Measurements from ENCODE around the gene LTBP3. TPM values are rescaled to one million over a fixed set of nuclear protein-coding genes. Genes with fewer than 3 reads are reported as not detected.
A peak's percentile ranks its signal among the peaks of the same experiment; 100 is the strongest.

The LTBP3 gene
- total RNA-seq, 2 experiments from 2014 or later = 64.7 to 70.8 TPM

DNA sequence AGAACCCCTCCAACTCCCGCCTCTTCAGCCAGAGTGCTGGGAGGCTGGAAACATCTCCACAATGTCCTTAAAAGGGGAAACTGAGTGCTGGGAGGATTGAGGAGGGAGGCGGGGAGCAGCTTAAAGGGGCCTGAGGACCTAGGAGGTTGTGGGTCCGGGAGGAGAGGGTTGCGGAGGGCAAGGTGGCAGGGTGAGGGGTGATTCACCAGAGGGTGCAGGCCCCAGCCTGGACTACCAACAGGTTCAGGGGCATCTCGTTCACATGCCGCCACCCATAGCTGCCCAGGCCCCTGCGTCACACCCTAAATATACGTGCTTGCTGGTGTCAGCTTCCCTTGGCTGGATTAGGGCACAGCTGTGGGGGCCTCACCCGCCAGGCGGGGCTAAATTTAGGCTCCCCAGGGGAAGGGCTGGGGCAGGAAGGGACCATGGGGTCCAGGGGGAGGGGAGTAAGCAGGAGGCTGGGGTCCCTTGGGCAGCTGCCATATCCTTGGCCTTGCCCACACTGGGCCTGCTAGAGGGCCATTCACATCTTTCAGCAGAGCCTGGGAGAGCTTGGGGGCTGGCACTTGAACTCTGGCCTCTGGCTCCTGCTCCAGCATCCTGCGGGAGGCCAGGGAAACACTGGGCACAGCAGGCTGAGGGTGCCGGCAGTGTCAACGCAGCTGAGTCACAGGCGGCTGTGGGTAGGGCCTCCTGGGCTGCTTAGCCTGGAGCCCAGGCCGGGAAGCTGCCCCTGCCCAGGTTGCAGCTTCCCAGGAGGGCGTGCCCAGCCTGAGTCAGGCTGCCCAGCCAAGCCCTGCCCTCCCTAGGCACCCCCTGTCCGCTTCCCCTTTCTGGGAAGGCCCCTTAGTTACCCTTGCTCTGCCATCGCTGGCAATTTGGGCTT is 19.0 kb upstream of the LTBP3 start:
- DNase-seq (peak; percentile 38), ATAC-seq (no peak)
- CTCF ChIA-PET = interaction anchor here (0.9 to 5.2 kb wide), 5 partner anchors 11 to 161 kb away, joined by 3 to 88 read pairs (median 33); partner anchors contain the start of gene KCNK7
- POLR2A ChIA-PET = interaction anchor here (0.5 to 2.1 kb wide), 10 partner anchors 9 to 193 kb away, joined by 3 to 9 read pairs (median 4); no protein-coding TSS in a partner anchor
- Mint-ChIP-seq H3K27me3 (ENCODE audit: low read depth) (no peaks in the 10 kb centered on the region), H3K4me1 (ENCODE audit: low read depth) (peaks cover 51% of the 10 kb centered on the region), H3K27ac (peak overlapping the region; percentile 80), H3K36me3 (ENCODE audit: low read depth) (peaks cover 47% of the 10 kb centered on the region), H3K9me3 (ENCODE audit: insufficient read depth) (no peaks in the 10 kb centered on the region), H3K4me3 (peak overlapping the region; percentile 86)

DNA sequence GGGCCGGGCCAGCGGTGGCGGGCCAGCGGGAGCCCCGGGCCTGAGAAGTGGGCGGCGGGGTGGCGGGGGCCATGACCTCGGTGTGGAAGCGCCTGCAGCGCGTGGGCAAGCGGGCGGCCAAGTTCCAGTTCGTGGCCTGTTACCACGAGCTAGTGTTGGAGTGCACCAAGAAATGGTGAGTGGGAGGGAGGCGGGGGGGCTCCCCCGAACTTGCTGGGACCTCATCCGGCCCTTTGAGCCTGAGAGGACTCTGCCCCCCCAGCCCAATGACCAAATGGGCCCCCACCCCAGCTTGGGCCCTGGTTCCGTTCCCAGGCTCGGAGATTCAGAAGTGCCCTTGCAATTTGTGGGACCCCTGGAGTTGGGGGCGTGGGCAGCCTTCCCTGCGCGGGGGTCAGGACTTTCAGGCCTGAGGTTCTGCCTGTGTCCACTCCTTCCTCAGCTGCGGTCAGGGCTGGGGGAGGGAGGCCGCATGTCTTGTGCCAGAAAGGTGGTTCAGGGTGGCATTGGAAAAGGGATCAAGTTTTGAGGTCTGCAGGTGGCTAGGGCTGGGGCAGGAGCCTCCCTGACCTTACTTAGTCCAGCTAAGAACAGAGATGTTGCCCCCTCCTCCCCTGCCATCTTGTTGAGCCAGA is 18.2 kb upstream of the LTBP3 start:
- peak overlapping the region; percentile 86 for H3K4me3 Mint-ChIP-seq
- H3K27ac Mint-ChIP-seq = peak overlapping the region; percentile 80
- CTCF ChIA-PET = interaction anchor here (0.8 to 5.2 kb wide), 8 partner anchors 11 to 39 kb away, joined by 3 to 88 read pairs (median 5); partner anchors contain the start of genes KCNK7 and PCNX3
- DNase-seq = peak; percentile 36
- H3K36me3 Mint-ChIP-seq (ENCODE audit: low read depth) = peaks cover 43% of the 10 kb centered on the region
- POLR2A ChIA-PET = interaction anchor here (0.5 to 2.1 kb wide), 8 partner anchors 10 to 243 kb away, joined by 3 to 9 read pairs (median 4); partner anchors contain the start of gene DPF2
- ATAC-seq = no peak
- H3K9me3 Mint-ChIP-seq (ENCODE audit: insufficient read depth) = no peaks in the 10 kb centered on the region
- H3K27me3 Mint-ChIP-seq (ENCODE audit: low read depth) = no peaks in the 10 kb centered on the region
- peaks cover 56% of the 10 kb centered on the region for H3K4me1 Mint-ChIP-seq (ENCODE audit: low read depth)

DNA sequence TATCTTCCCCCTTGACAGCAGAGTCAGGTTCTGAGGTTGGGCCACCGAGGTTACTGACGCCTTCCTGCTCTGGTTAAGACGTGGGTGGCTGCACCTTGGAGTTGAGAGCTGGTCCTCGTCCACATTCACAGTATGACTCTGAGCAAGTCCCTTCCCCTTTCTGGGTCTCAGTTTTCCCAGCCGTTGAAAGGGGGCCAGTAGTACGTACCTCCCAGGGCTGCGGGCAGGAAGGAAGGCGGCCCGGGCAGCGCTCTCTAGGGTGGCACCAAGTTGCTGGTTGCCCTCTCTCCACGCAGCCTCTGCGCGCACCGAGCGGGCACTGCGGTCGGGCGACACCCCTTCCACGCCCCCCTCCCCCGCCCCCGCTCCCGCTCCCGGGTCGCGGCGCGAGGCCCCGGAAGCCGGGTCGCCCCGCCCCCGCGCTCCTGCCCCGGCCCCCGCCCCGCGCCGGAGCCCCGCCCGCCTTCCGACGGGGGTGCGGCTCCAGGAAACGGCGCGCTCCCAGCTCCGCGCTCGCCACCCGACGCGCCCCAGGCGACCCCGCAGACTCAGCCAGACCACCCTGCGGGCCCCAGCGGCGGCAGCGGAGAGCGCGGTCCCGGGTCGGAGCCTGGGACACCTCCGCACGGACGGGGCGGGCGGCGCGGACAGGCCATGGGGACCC is 17.5 kb upstream of the LTBP3 start, which contains the start of gene EHBP1L1:
TSS of gene EHBP1L1 (plus strand) at position 486 of the 664 bp plus-strand sequence. CDS start 250 bp downstream, outside the sequence.
- H3K27me3 Mint-ChIP-seq (ENCODE audit: low read depth) = no peaks in the 10 kb centered on the region
- ATAC-seq = peak; percentile 31
- POLR2A ChIA-PET = interaction anchor here (0.7 to 2.1 kb wide), 11 partner anchors 10 to 458 kb away, joined by 3 to 9 read pairs (median 4); partner anchors contain the start of genes DPF2 and ZNHIT2
- H3K9me3 Mint-ChIP-seq (ENCODE audit: insufficient read depth) = no peaks in the 10 kb centered on the region
- peak within 1 kb of the TSS; percentile 89 for H3K27ac Mint-ChIP-seq
- peak within 1 kb of the TSS; percentile 91 for H3K4me3 Mint-ChIP-seq
- DNase-seq = peak; percentile 79
- peaks cover 43% of the 10 kb centered on the region for H3K36me3 Mint-ChIP-seq (ENCODE audit: low read depth)
- CTCF ChIA-PET = interaction anchor here (0.8 to 5.2 kb wide), 8 partner anchors 12 to 313 kb away, joined by 3 to 88 read pairs (median 6); partner anchors contain the start of genes KCNK7 and PCNX3
- peaks cover 62% of the 10 kb centered on the region for H3K4me1 Mint-ChIP-seq (ENCODE audit: low read depth)

- Mint-ChIP-seq H3K27me3 (ENCODE audit: low read depth) (no peaks in the 10 kb centered on the region), H3K9me3 (ENCODE audit: insufficient read depth) (no peaks in the 10 kb centered on the region), H3K4me3 (peak overlapping the region; percentile 91), H3K36me3 (ENCODE audit: low read depth) (peaks cover 42% of the 10 kb centered on the region), H3K4me1 (ENCODE audit: low read depth) (peaks cover 66% of the 10 kb centered on the region), H3K27ac (peak overlapping the region; percentile 89)
- POLR2A ChIA-PET = interaction anchor here (0.7 to 2.1 kb wide), 9 partner anchors 11 to 457 kb away, joined by 3 to 9 read pairs (median 4); partner anchors contain the start of gene ZNHIT2
- DNase-seq (no peak), ATAC-seq (peak; percentile 5)
- CTCF ChIA-PET = interaction anchor here (0.8 to 5.2 kb wide), 8 partner anchors 13 to 314 kb away, joined by 3 to 88 read pairs (median 6); partner anchors contain the start of genes KCNK7 and PCNX3
Observed at GRCh38 chr11:65574811-65575567, 16.8 kb upstream of the LTBP3 start.

GRCh38 chr11:65574109-65574810 is 16.1 kb upstream of the LTBP3 start:
- H3K4me1 Mint-ChIP-seq (ENCODE audit: low read depth) = peaks cover 65% of the 10 kb centered on the region
- H3K27me3 Mint-ChIP-seq (ENCODE audit: low read depth) = no peaks in the 10 kb centered on the region
- DNase-seq = peak; percentile 92
- H3K9me3 Mint-ChIP-seq (ENCODE audit: insufficient read depth) = no peaks in the 10 kb centered on the region
- ChIA-PET CTCF (interaction anchor here (0.8 to 4.7 kb wide), 8 partner anchors 13 to 41 kb away, joined by 3 to 95 read pairs (median 30); partner anchors contain the start of genes KCNK7 and PCNX3), POLR2A (interaction anchor here (0.7 to 6.0 kb wide), 8 partner anchors 12 to 137 kb away, joined by 3 to 38 read pairs (median 4); partner anchors contain the start of gene MALAT1)
- ATAC-seq = peak; percentile 26
- H3K27ac Mint-ChIP-seq = peak overlapping the region; percentile 89
- H3K36me3 Mint-ChIP-seq (ENCODE audit: low read depth) = peaks cover 34% of the 10 kb centered on the region
- H3K4me3 Mint-ChIP-seq = peak overlapping the region; percentile 91

DNA sequence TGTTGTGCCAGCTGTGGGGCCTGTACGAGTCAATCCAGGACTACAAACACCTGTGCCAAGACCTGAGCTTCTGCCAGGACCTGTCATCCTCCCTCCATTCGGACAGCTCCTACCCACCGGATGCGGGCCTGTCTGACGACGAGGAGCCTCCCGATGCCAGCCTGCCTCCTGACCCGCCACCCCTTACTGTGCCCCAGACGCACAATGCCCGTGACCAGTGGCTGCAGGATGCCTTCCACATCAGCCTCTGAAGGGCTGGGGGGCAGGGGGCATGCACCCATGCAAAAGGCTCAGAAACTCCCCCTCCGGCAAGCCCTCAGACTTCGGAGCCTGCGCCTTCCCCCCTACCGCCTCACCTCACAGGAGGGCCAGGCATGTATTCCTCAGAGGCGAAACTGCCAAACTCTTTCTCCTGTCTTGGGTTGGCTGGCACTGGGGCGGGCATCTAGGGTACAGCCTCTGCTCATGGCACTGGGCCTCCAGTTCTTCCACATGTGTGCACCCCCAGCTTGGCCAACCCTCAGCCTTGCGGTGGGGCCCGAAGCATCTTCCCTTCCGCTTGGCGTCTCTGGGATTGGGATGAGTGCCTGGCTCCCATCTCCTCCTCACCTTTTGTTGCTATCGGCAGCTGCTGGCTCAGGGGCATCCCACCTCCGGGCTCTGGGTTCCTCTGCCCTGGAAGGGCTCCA is 15.4 kb upstream of the LTBP3 start:
- H3K9me3 Mint-ChIP-seq (ENCODE audit: insufficient read depth) = no peaks in the 10 kb centered on the region
- no peaks in the 10 kb centered on the region for H3K27me3 Mint-ChIP-seq (ENCODE audit: low read depth)
- H3K27ac Mint-ChIP-seq = peak overlapping the region; percentile 86
- POLR2A ChIA-PET = interaction anchor here (0.7 to 6.0 kb wide), 11 partner anchors 12 to 138 kb away, joined by 3 to 38 read pairs (median 3); partner anchors contain the start of genes MALAT1, MAP3K11 and PCNX3
- no peak for ATAC-seq
- CTCF ChIA-PET = interaction anchor here (0.8 to 4.7 kb wide), 15 partner anchors 10 to 65 kb away, joined by 3 to 95 read pairs (median 9); partner anchors contain the start of genes KCNK7, PCNX3 and SCYL1
- peak; percentile 43 for DNase-seq
- peak overlapping the region; percentile 83 for H3K4me3 Mint-ChIP-seq
- H3K4me1 Mint-ChIP-seq (ENCODE audit: low read depth) = peaks cover 66% of the 10 kb centered on the region
- H3K36me3 Mint-ChIP-seq (ENCODE audit: low read depth) = peaks cover 31% of the 10 kb centered on the region

DNA sequence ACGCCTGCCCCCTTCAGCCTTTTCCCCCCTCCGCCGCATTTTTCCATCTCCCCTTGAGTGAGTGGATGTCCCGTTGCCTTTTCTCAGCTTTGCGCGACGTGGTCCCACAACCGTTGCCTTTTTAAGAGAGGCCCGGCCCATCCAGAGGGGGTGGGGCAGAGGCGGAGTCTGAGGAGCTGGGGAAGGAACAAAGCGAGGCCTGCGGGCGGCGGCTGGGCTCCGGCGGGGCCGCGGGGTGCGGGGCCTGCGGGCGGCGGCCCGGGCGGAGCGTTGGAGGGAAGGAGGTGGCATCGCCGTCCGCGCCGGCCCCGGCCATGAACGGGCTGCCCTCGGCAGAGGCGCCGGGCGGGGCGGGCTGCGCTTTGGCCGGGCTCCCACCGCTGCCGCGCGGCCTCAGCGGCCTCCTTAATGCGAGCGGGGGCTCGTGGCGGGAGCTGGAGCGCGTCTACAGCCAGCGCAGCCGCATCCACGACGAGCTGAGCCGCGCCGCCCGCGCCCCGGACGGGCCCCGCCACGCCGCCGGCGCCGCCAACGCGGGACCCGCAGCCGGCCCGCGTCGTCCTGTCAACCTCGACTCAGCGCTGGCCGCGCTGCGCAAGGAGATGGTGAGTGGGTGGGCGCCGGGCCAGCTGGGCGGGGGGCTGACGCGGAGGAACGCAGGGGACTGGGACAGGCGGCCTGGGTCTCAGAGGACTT is 14.3 kb upstream of the LTBP3 start, which contains the start of gene FAM89B:
TSS of gene FAM89B (plus strand) at position 183 of the 696 bp plus-strand sequence. CDS start at position 315, 132 bp downstream.
- Mint-ChIP-seq H3K4me3 (peak within 1 kb of the TSS; percentile 100), H3K27ac (peak within 1 kb of the TSS; percentile 99), H3K36me3 (ENCODE audit: low read depth) (peaks cover 31% of the 10 kb centered on the region), H3K9me3 (ENCODE audit: insufficient read depth) (no peaks in the 10 kb centered on the region), H3K4me1 (ENCODE audit: low read depth) (peaks cover 61% of the 10 kb centered on the region), H3K27me3 (ENCODE audit: low read depth) (no peaks in the 10 kb centered on the region)
- ChIA-PET CTCF (interaction anchor here (1.0 to 4.7 kb wide), 16 partner anchors 9 to 156 kb away, joined by 3 to 95 read pairs (median 8); partner anchors contain the start of genes PCNX3 and SCYL1), POLR2A (interaction anchor here (0.6 to 6.0 kb wide), 19 partner anchors 13 to 326 kb away, joined by 3 to 38 read pairs (median 4); partner anchors contain the start of genes MALAT1, MAP3K11, NEAT1 and PCNX3)
- DNase-seq = peak; percentile 95
- ATAC-seq = peak; percentile 13

DNA sequence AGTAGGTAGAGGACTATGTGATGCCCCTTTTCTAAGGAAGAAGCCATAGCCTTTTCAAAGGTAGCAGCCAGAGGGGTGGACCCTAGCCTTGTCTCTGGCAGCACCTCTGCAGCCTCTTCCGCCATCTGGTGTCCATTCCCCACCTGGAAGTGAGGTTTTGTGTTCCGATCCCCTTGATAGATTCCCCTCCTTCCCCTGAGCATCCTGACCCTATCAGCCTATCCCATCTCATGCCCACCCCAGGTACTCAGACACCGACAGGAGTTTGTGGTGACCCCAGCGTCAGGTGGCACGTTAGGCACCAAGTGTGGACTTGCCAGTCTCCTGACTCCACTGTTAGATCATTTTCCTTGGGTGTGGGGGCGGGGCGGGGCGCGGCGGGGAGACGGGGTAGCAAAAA is 13.8 kb upstream of the LTBP3 start:
- Mint-ChIP-seq H3K27me3 (ENCODE audit: low read depth) (no peaks in the 10 kb centered on the region), H3K4me3 (peak overlapping the region; percentile 100), H3K36me3 (ENCODE audit: low read depth) (peaks cover 33% of the 10 kb centered on the region), H3K27ac (peak overlapping the region; percentile 99), H3K4me1 (ENCODE audit: low read depth) (peaks cover 61% of the 10 kb centered on the region), H3K9me3 (ENCODE audit: insufficient read depth) (no peaks in the 10 kb centered on the region)
- ATAC-seq (no peak), DNase-seq (no peak)
- ChIA-PET POLR2A (interaction anchor here (0.6 to 6.0 kb wide), 13 partner anchors 13 to 327 kb away, joined by 3 to 38 read pairs (median 4); partner anchors contain the start of genes MALAT1, MAP3K11 and PCNX3), CTCF (interaction anchor here (0.8 to 4.7 kb wide), 14 partner anchors 12 to 155 kb away, joined by 3 to 95 read pairs (median 9); partner anchors contain the start of genes PCNX3 and SCYL1)
